ENCODE measurements around the gene UNC5B. TPM values are rescaled to one million over a fixed set of nuclear protein-coding genes. Genes with fewer than 3 reads are reported as not detected.

The UNC5B gene
- total RNA-seq, 1 donor, result 20.6 TPM

DNA sequence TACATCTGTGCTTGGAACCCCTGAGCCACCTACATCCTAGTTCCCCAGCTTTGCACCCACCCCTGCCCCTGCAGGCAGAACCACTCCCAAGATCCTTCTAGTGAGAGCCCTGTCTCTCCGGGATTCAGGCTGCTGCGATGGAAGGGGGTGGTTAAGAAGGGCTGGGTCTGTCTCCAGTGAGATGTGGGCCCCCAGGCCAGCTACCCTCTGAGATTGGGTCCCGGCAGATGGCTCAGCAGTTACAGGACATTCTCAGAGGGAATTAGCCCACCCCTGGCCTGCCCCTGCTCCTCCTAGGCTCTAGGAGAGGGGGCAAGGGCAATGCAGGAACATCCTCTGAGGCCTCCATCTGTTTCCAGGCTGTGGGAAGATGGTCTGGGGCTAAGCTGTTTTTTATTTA, 134.4 kb downstream of the UNC5B start:
- TF ChIP-seq, protein P1, sequence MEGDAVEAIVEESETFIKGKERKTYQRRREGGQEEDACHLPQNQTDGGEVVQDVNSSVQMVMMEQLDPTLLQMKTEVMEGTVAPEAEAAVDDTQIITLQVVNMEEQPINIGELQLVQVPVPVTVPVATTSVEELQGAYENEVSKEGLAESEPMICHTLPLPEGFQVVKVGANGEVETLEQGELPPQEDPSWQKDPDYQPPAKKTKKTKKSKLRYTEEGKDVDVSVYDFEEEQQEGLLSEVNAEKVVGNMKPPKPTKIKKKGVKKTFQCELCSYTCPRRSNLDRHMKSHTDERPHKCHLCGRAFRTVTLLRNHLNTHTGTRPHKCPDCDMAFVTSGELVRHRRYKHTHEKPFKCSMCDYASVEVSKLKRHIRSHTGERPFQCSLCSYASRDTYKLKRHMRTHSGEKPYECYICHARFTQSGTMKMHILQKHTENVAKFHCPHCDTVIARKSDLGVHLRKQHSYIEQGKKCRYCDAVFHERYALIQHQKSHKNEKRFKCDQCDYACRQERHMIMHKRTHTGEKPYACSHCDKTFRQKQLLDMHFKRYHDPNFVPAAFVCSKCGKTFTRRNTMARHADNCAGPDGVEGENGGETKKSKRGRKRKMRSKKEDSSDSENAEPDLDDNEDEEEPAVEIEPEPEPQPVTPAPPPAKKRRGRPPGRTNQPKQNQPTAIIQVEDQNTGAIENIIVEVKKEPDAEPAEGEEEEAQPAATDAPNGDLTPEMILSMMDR (IDR thresholded peaks at IDR 0.05; ENCODE audit: insufficient read depth, low read length), result no peak

DNA sequence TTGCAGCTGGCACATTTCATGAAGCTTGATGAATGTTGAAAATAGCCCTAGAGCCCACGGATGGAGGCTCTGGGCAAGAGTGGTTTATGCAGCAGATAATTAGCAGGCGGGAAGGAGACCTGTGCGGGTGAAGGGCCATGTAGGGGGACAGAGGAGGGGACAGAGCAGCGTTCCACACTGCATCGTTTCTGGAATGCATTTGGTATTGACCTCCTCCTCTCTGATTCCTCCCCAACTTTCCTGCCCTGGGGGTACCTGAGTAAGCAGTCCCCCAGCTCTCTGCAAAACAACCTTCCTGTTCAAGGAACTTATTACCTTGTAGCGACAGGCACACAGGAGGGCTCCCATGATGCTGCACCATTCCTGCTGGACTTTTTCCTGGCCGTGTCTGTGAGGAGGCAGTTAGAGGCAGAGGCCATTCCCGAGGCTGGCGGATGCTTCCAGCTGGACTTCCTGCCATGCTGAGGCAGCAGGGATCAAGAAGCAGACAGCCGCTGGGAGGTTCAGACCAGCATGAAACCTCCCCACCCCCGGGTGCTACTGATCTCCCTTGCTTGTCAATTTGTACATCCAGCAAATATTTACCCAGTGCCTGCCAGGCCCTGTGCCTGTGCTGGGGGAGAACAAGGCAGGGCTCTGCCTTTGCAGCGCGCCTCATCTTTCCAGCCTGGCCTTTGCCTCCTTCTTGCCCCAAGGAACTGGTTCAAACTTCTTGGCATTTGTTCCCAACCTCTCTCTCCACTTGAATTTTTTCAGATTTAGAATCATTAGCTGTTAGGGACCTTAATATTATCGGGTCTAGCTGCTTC, 135.4 kb downstream of the UNC5B start:
- no peak overlapping the region for H3K4me3 ChIP-seq (ENCODE audit: low read depth, low read length)

More for the DNA sequence above, 134.4 kb downstream of the UNC5B start:
- DNase-seq (ENCODE audit: low read depth), result no peak
- no peak overlapping the region for H3K4me3 ChIP-seq (ENCODE audit: low read depth, low read length)

DNA sequence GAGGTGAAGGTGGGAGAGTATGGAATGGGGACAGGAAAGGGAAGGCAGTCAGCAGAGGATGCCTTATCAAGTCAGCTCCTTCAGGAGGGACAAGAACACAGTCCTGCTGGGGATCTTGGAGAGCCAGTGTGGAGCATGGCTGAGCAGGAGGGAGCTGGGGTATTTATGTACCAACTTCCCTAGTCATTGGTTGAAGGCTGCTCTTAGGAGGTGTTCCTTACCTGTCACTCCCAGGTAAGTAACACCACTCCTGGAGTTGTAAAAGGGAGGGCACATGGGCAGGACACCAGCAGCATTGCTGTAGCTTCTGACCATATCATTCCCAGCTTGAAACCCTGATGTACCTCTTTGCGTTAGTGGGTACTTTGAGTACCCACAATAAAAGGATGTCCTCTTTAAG, 136.5 kb downstream of the UNC5B start:
- no peak overlapping the region for H3K4me3 ChIP-seq (ENCODE audit: low read depth, low read length)
- no peak for DNase-seq (ENCODE audit: low read depth)
- TF ChIP-seq, protein P1 (IDR thresholded peaks at IDR 0.05; ENCODE audit: insufficient read depth, low read length), result no peak

More for the DNA sequence above, 135.4 kb downstream of the UNC5B start:
- no peak for DNase-seq (ENCODE audit: low read depth)
- TF ChIP-seq, protein P1 (IDR thresholded peaks at IDR 0.05; ENCODE audit: insufficient read depth, low read length), result no peak

DNA sequence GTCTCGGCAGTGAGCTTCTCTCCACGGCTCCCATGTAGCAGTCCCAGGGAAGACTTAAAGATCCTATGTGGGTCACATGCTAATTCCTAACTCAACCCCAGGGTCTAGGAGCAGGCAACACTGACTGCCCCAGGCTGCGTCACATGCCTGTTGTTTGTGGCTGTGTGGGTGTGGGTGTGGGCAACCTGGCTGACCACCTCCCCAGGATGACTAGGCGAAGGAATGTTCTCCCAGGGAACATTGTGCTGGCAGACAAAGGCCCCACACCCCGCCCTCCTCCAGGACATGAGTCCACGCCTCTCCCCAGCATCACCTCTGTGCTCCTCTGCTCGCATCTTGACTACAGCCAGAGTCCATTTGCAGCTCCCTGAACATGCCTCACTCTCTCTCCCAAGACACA, 137.0 kb downstream of the UNC5B start:
- no peak for DNase-seq (ENCODE audit: low read depth)
- TF ChIP-seq, protein P1 (IDR thresholded peaks at IDR 0.05; ENCODE audit: insufficient read depth, low read length), result no peak
- H3K4me3 ChIP-seq (ENCODE audit: low read depth, low read length), result no peak overlapping the region

GRCh38 chr10:71351087-71351486, 138.7 kb downstream of the UNC5B start:
- TF ChIP-seq, protein P1 (IDR thresholded peaks at IDR 0.05; ENCODE audit: insufficient read depth, low read length), result no peak
- H3K4me3 ChIP-seq (ENCODE audit: low read depth, low read length), result no peak overlapping the region
- no peak for DNase-seq (ENCODE audit: low read depth)

DNA sequence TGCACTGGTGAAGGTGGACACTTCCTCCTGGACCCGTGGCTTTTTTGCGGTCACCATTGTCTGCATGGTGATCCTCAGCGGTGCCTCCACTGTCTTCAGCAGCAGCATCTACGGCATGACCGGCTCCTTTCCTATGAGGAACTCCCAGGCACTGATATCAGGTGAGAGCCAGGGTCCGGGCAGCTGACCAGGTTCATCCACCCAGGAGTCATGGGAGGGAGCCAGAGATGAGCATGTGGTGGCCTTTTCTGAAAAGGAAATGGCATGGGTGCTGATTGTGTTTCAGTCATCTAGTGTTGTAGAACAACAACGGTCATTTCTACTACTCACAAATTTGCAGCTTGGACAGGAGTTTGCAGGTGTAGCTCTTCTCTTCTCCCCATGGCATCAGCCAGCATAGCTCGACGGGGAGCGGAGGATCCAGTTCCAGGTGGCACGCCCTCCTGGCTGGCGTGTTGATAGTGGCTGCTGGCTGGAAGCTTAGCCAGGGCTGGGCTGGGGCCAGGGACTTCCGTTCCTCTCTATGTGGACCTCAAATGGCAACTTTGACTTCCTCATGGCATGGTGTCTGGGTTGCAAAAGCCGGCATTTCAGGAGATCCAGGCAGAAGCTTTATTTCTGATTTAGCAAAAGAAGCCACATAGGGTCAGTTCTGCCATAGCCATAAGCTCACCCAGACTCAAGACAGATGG, 139.4 kb downstream of the UNC5B start:
- DNase-seq (ENCODE audit: low read depth), result no peak
- TF ChIP-seq, protein P1 (IDR thresholded peaks at IDR 0.05; ENCODE audit: insufficient read depth, low read length), result no peak
- no peak overlapping the region for H3K4me3 ChIP-seq (ENCODE audit: low read depth, low read length)

Other genes with a start within 250 kb of the UNC5B start
- gene SLC29A3, start 106.7 kb downstream of the UNC5B start, total RNA-seq (ENCODE audit: low replicate concordance), result 1.2 and 2.8 TPM in 2 replicates
- 0.25 and 0.27 TPM in 2 replicates for gene CDH23, start 184.3 kb downstream of the UNC5B start, total RNA-seq (ENCODE audit: low replicate concordance)